MG63 (cell line): ENCODE results near the gene TRIM26. TPM values are rescaled to one million over a fixed set of nuclear protein-coding genes. Genes with fewer than 3 reads are reported as not detected.
"Not testable (repeated sequence)": the region's sequence is repeated elsewhere in the genome, so short reads cannot be mapped to it uniquely, and the experiment has no call there.

ENCODE experiments used
- DNase-seq: peaks from one replicate; pipeline ENCODE4 v3.0.0-alpha.2; 2020
- H3K27me3 ChIP-seq: fragments of 250-450 bp; sonication (Bioruptor Pico); 2 replicates; pipeline ENCODE4 v1.5.1; 2020; ENCODE audit warnings: mild to moderate bottlenecking, moderate library complexity
- H3K36me3 ChIP-seq: fragments of 250-450 bp; sonication (Bioruptor Pico); 2 replicates; pipeline ENCODE4 v1.5.1; 2020; ENCODE audit warnings: mild to moderate bottlenecking, moderate library complexity
- H3K4me3 ChIP-seq: fragments of 250-450 bp; sonication (Bioruptor Pico); 2 replicates; pipeline ENCODE4 v1.5.1; 2020; ENCODE audit warnings: mild to moderate bottlenecking, moderate library complexity
- H3K9me3 ChIP-seq: fragments of 250-450 bp; sonication (Bioruptor Pico); 2 replicates; pipeline ENCODE4 v1.5.1; 2020; ENCODE audit warnings: mild to moderate bottlenecking, moderate library complexity
- total RNA-seq: library from RNA; depleted of rRNA; stranded (reverse); fragments of >200 nt; shearing (Covaris generic); gene quantifications from 2 replicates; pipeline ENCODE4 v1.2.3, GENCODE V29; 2014; ENCODE audit warnings: low replicate concordance

Gene TRIM26
- total RNA-seq, 1 experiment from 2014 or later: 44.3 TPM

- DNase-seq: no peak
These were observed 60.1 kb downstream of the TRIM26 start for GRCh38 chr6:30152910-30153610.

DNA sequence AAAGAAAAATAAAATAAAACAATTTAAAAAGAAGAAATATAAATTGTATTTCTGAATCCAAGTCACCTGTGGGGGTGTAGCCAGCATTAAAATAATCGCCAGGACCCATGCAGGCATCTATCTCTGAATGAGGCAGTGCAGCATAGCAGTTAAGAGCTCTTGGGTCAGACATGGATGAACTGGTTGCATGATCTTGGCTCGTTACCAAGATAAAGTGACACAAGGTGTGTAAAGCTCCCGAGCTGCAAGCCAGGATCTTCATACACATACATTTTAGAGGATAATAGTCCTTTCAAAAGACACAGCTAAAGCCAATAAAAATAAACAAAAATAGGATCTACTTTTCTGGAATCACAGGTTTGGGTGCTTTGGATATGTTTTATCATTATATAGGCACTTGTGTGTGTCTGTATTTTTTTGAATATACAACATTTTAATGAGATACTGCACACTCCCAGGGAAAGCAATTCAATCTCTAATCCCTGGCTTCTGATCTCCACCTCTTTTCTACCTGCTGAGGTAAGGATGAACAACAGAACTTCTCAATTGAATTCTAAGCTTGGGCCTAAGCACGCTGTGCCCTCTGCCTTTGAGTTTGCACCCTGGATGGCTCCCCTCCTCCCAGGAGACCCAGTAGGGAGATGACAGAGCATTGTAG lies 61.1 kb downstream of the TRIM26 start:
- Histone ChIP-seq H3K27me3 (no peaks in the 10 kb centered on the region), H3K9me3 (no peaks in the 10 kb centered on the region), H3K4me3 (no peak overlapping the region), H3K36me3 (no peaks in the 10 kb centered on the region)
- DNase-seq: no peak

More at GRCh38 chr6:30152910-30153610, 60.1 kb downstream of the TRIM26 start:
- H3K36me3 ChIP-seq: no peaks in the 10 kb centered on the region
- H3K4me3 ChIP-seq: no peak overlapping the region
- H3K9me3 ChIP-seq: no peaks in the 10 kb centered on the region
- H3K27me3 ChIP-seq: no peaks in the 10 kb centered on the region

- Histone ChIP-seq H3K4me3 (no peak overlapping the region), H3K27me3 (no peaks in the 10 kb centered on the region), H3K9me3 (no peaks in the 10 kb centered on the region), H3K36me3 (no peaks in the 10 kb centered on the region)
- no peak for DNase-seq
These were observed 61.6 kb downstream of the TRIM26 start for GRCh38 chr6:30151580-30151979.

DNA sequence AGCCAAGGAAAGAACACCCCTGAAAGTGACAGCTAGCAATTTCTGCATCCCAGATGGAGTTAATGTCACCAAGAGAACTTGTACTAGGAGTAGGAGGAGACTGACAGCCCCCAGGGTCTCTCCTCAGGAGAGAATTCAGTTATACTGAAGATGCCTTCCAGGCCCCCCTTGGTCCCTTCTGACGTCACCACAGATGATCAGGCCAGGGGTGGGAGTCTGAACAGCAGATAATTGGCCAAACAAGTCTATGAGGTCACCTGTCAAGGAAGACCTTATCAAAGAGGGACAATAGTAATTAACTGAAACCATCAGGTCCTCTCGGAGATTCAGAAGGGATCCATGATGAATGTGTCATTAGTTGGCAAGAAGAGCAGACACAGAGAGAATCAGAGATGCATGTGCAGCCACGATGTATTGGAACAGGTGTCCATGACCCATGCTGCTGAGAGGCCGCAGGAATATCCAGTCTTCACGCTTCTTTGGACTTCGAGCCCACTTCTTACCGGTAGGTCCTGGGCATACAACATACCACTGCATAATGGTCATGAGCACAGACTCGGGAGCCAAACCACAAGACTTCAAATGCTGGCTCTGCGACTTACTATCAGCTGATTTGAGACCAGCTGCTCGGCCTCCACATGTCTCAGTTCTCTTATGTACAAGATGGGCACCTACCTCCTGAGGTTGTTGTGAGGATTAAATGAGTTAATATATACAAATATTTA lies 62.4 kb downstream of the TRIM26 start:
- Histone ChIP-seq H3K36me3 (no peaks in the 10 kb centered on the region), H3K4me3 (no peak overlapping the region), H3K27me3 (no peaks in the 10 kb centered on the region), H3K9me3 (no peaks in the 10 kb centered on the region)
- peak; percentile 25 for DNase-seq

GRCh38 chr6:30149858-30150550 lies 63.2 kb downstream of the TRIM26 start:
- H3K27me3 ChIP-seq: no peaks in the 10 kb centered on the region
- no peaks in the 10 kb centered on the region for H3K9me3 ChIP-seq
- H3K4me3 ChIP-seq: no peak overlapping the region
- no peaks in the 10 kb centered on the region for H3K36me3 ChIP-seq
- no peak for DNase-seq

DNA sequence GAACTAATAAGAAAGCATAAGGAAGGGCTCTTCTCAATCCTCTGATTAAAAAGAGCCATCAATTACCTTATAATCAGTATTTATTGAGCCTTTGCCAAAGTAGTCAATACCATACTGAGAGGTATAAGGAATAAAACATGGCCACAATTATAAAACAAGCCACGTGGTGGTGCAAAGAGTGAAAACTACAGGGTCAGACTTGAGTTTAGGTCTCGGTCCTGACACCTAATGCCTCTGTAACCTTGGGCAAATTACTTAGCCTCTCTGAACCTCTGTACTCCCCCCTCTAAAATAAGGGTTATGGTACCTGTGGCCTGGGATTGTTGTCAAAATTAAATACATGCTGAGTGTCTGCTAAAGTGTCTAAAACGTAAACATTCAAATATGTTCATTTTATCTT lies 64.0 kb downstream of the TRIM26 start:
- Histone ChIP-seq H3K4me3 (no peak overlapping the region), H3K36me3 (no peaks in the 10 kb centered on the region), H3K9me3 (no peaks in the 10 kb centered on the region), H3K27me3 (no peaks in the 10 kb centered on the region)
- no peak for DNase-seq

- H3K27me3 ChIP-seq: no peaks in the 10 kb centered on the region
- DNase-seq: no peak
These were observed 66.1 kb downstream of the TRIM26 start for GRCh38 chr6:30147096-30147495.

GRCh38 chr6:30145818-30146217 lies 67.4 kb downstream of the TRIM26 start:
- H3K27me3 ChIP-seq: no peaks in the 10 kb centered on the region

More at GRCh38 chr6:30147096-30147495, 66.1 kb downstream of the TRIM26 start:
- Histone ChIP-seq H3K36me3 (no peaks in the 10 kb centered on the region), H3K4me3 (no peak overlapping the region), H3K9me3 (no peaks in the 10 kb centered on the region)

GRCh38 chr6:30144811-30145210 lies 68.4 kb downstream of the TRIM26 start:
- H3K4me3 ChIP-seq: no peak overlapping the region
- no peaks in the 10 kb centered on the region for H3K27me3 ChIP-seq

More at GRCh38 chr6:30145818-30146217, 67.4 kb downstream of the TRIM26 start:
- no peak for DNase-seq
- Histone ChIP-seq H3K4me3 (no peak overlapping the region), H3K36me3 (no peaks in the 10 kb centered on the region), H3K9me3 (no peaks in the 10 kb centered on the region)

DNA sequence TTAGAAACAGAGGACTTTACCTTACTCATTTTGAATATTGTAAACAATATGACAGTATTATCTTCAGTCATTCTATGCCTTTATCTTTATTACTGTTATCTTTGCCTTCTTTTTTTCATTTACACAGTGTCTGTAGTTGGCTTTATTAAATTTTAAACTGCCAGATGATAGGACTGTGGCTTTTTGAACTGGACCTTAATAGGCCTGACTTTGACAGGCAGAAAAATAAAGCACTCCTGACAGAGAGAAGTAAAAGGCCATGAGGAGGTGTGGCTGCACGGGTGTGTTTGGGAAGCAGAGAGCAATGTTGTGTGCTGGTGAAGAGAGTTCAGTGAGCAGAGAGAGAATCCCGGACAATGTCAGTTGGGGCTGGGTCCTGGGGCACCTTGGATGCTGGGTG lies 69.4 kb downstream of the TRIM26 start:
- Histone ChIP-seq H3K27me3 (no peaks in the 10 kb centered on the region), H3K9me3 (no peaks in the 10 kb centered on the region), H3K36me3 (no peaks in the 10 kb centered on the region), H3K4me3 (no peak overlapping the region)
- DNase-seq: no peak

More at GRCh38 chr6:30144811-30145210, 68.4 kb downstream of the TRIM26 start:
- Histone ChIP-seq H3K36me3 (no peaks in the 10 kb centered on the region), H3K9me3 (no peaks in the 10 kb centered on the region)
- DNase-seq: no peak

GRCh38 chr6:30142665-30143064 lies 70.5 kb downstream of the TRIM26 start:
- no peak for DNase-seq
- Histone ChIP-seq H3K27me3 (no peaks in the 10 kb centered on the region), H3K9me3 (no peaks in the 10 kb centered on the region), H3K4me3 (no peak overlapping the region), H3K36me3 (no peaks in the 10 kb centered on the region)

DNA sequence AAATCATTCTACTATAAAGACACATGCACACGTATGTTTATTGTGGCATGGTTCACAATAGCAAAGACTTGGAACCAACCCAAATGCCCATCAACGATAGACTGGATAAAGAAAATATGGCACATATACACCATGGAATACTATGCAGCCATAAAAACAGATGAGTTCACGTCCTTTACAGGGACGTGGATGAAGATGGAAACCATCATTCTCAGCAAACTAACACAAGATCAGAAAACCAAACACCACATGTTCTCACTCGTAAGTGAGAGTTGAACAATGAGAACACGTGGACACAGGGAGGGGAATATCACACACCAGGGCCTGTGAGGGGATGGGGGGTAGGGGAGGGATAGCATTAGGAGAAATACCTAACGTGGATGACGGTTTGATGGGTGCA lies 73.0 kb downstream of the TRIM26 start:
- H3K9me3 ChIP-seq, H3K27me3 ChIP-seq, H3K4me3 ChIP-seq, H3K36me3 ChIP-seq, DNase-seq: not testable (repeated sequence)

DNA sequence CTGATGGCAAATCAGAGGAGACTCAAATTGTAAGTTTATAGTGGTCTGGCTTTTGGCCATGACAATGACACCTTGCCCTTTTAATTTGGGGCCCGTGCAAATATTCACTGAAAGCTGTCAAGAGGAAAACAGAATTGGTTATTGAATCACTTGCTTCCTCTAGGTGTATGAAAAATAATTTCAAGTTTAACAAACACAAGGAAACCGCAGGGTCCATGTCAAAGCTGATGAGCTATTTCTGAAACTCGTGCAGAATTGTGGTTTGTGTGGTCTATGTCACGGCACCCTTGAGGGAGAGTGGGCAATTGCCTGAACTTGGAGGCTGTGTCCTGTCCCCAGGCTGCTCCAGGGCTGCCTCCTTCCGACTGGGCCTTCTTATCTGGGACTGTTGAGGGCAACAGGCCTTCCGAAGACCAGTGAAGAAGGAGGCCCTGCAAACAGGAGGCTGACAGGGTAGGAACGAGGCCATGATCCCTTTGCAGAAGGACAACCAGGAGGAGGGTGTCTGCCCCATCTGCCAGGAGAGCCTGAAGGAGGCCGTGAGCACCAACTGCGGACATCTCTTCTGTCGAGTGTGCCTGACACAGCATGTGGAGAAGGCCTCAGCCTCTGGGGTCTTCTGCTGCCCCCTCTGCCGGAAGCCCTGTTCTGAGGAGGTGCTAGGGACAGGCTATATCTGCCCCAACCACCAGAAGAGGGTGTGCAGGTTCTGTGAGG lies 76.5 kb downstream of the TRIM26 start:
- H3K4me3 ChIP-seq: no peak overlapping the region
- DNase-seq: no peak
- no peaks in the 10 kb centered on the region for H3K27me3 ChIP-seq
- no peaks in the 10 kb centered on the region for H3K9me3 ChIP-seq
- no peaks in the 10 kb centered on the region for H3K36me3 ChIP-seq

- Histone ChIP-seq H3K27me3 (no peaks in the 10 kb centered on the region), H3K36me3 (no peaks in the 10 kb centered on the region), H3K9me3 (no peaks in the 10 kb centered on the region), H3K4me3 (no peak within 1 kb of the TSS)
- no peak for DNase-seq
These were observed 77.4 kb downstream of the TRIM26 start, which contains the start of gene TRIM40 for GRCh38 chr6:30135757-30136156. Gene TRIM40 (plus strand): TSS chr6:30136140. CDS start chr6:30137037, 897 bp downstream.

GRCh38 chr6:30135147-30135546 lies 78.1 kb downstream of the TRIM26 start:
- Histone ChIP-seq H3K9me3 (no peaks in the 10 kb centered on the region), H3K4me3 (no peak overlapping the region), H3K27me3 (no peaks in the 10 kb centered on the region), H3K36me3 (no peaks in the 10 kb centered on the region)
- no peak for DNase-seq
